Endothelial cell of umbilical vein (primary cell): ENCODE results near the gene ABCD3. TPM values are rescaled to one million over a fixed set of nuclear protein-coding genes. Genes with fewer than 3 reads are reported as not detected.

ENCODE experiments used
- BruUV-seq: library from RNA; stranded (reverse); fragments of 400-500 nt; replicated peaks from 2 replicates; lab custom pipeline; 2021; lab: Mats Ljungman, UMichigan
- CTCF ChIA-PET: fragments of 300-600, 350-600 bp; sonication (Branson Sonifier 250); formaldehyde crosslinking; loops from one replicate; lab custom pipeline; 2021; ENCODE audit warnings: antibody characterized with exemption, inconsistent platforms; lab: Charles Lee
- POLR2A ChIA-PET: fragments of 300-600, 350-600 bp; sonication (Branson Sonifier 250); formaldehyde crosslinking; loops from one replicate; lab custom pipeline; 2021; ENCODE audit warnings: antibody characterized with exemption, inconsistent platforms; lab: Charles Lee
- DNase-seq: peaks from one replicate; pipeline ENCODE4 v3.0.0-alpha.2; 2011; ENCODE audit warnings: low read depth, low spot score
- FAIRE-seq: peaks from 2 replicates; lab custom pipeline; 2011; peaks lifted over from hg19 to GRCh38; lab: Jason Lieb, UNC
- H2AFZ ChIP-seq: 2 replicates; pipeline ENCODE4 v1.6.0; 2012; ENCODE audit warnings: low read depth, low read length, control low read depth, inconsistent platforms
- H3K27ac ChIP-seq: 2 replicates; pipeline ENCODE4 v1.5.1; 2011; ENCODE audit warnings: low read depth, mild to moderate bottlenecking, control low read depth, low read length, moderate library complexity; ENCODE audit not compliant: insufficient read depth
- H3K27me3 ChIP-seq, 2 experiments: 2 replicates each; pipeline versions ENCODE4 v1.6.0 to v1.6.1; 2011; ENCODE audit warnings: low read length in 2 of 2, mixed read lengths in 1 of 2; ENCODE audit not compliant: control insufficient read depth in 2 of 2, insufficient read depth in 2 of 2
- H3K36me3 ChIP-seq, 2 experiments: 2 replicates in 1 of 2; 3 replicates in 1 of 2; pipeline ENCODE4 v1.5.1; 2011; ENCODE audit warnings: low read length in 2 of 2, mild to moderate bottlenecking in 1 of 2, moderate library complexity in 1 of 2; ENCODE audit not compliant: control insufficient read depth in 2 of 2, insufficient read depth in 2 of 2; ENCODE audit errors: extremely low read depth in 1 of 2
- H3K4me1 ChIP-seq: 3 replicates; pipeline ENCODE4 v1.5.1; 2011; ENCODE audit warnings: mild to moderate bottlenecking, low read length; ENCODE audit not compliant: control insufficient read depth, insufficient read depth; ENCODE audit errors: extremely low read depth
- H3K4me2 ChIP-seq: 2 replicates; pipeline ENCODE4 v1.6.1; 2011; ENCODE audit warnings: low read length, control low read depth, mixed read lengths; ENCODE audit not compliant: insufficient read depth
- H3K4me3 ChIP-seq, 3 experiments: fragments of 200-600 bp in 1 of 3; sonication (generic), shearing (Covaris generic) in 1 of 3; replicated peaks in 1 of 3; 2 replicates each; pipeline ENCODE4 v1.5.1; 2011 to 2016; ENCODE audit warnings: control low read depth in 3 of 3, low read length in 3 of 3, mild to moderate bottlenecking in 2 of 3, inconsistent platforms in 1 of 3, low read depth in 1 of 3, moderate library complexity in 1 of 3; ENCODE audit not compliant: insufficient read depth in 1 of 3
- H3K79me2 ChIP-seq: 2 replicates; pipeline ENCODE4 v1.6.0; 2012; ENCODE audit warnings: low read length, inconsistent platforms; ENCODE audit not compliant: control insufficient read depth, insufficient read depth
- H3K9ac ChIP-seq: replicated peaks from 2 replicates; pipeline ENCODE3; 2011; ENCODE audit warnings: low read length, control low read depth; ENCODE audit not compliant: insufficient read depth; ENCODE audit errors: extremely low read depth
- H3K9me1 ChIP-seq: replicated peaks from 3 replicates; pipeline ENCODE4 v1.6.0; 2011; ENCODE audit warnings: mild to moderate bottlenecking, low read length; ENCODE audit not compliant: control insufficient read depth, insufficient read depth; ENCODE audit errors: extremely low read depth
- H3K9me3 ChIP-seq: replicated peaks from 2 replicates; pipeline ENCODE4 v1.5.1; 2012; ENCODE audit warnings: low read length, inconsistent platforms; ENCODE audit not compliant: control insufficient read depth, insufficient read depth
- H4K20me1 ChIP-seq: replicated peaks from 2 replicates; pipeline ENCODE3; 2011; ENCODE audit warnings: mild to moderate bottlenecking, low read length; ENCODE audit not compliant: control insufficient read depth, insufficient read depth; ENCODE audit errors: extremely low read depth
- EZH2 ChIP-seq: IDR thresholded peaks from 2 replicates; pipeline ENCODE4 v1.6.1; 2012; ENCODE audit warnings: borderline replicate concordance, low read depth, mild to moderate bottlenecking, moderate library complexity, low read length, inconsistent platforms; ENCODE audit not compliant: severe bottlenecking
- FOS ChIP-seq: IDR thresholded peaks from 2 replicates; pipeline ENCODE4 v1.6.1; 2011; ENCODE audit warnings: mild to moderate bottlenecking, low read length, moderate library complexity, borderline replicate concordance; ENCODE audit not compliant: insufficient read depth
- GATA2 ChIP-seq: IDR thresholded peaks from 2 replicates; pipeline ENCODE4 v1.7.0; 2011; ENCODE audit warnings: low read depth, mild to moderate bottlenecking, moderate library complexity, mixed read lengths, low read length; ENCODE audit not compliant: insufficient read length, insufficient read depth
- MYC ChIP-seq: IDR thresholded peaks from one replicate; pipeline ENCODE4 v1.6.1; 2011; ENCODE audit warnings: mild to moderate bottlenecking, low read depth, low read length
- POLR2A ChIP-seq: IDR thresholded peaks from 2 replicates; pipeline ENCODE4 v1.6.1; 2012; ENCODE audit warnings: low read depth, mild to moderate bottlenecking, control low read depth, low read length
- POLR2AphosphoS5 ChIP-seq: IDR thresholded peaks from 2 replicates; pipeline ENCODE4 v1.6.1; 2012; ENCODE audit warnings: low read depth, mild to moderate bottlenecking, control low read depth, low read length, moderate library complexity; ENCODE audit not compliant: insufficient read depth
- dilution Hi-C: fragments of 300-500 bp; cut with MboI; formaldehyde crosslinking; loops from one replicate; pipeline ENCODE4 v1.15.0; 2019; ENCODE audit warnings: low sequenced_read_pairs; ENCODE audit not compliant: extremely low pct_ligation_motif_present
- intact Hi-C: fragments of 100-400 bp; cut with micrococcal nuclease; formaldehyde crosslinking; loops from one replicate; pipeline ENCODE4 v1.10.0; 2022
- polyA plus RNA-seq, 4 experiments: library from polyadenylated mRNA; depleted of rRNA in 3 of 4; stranded (reverse) in 3 of 4; unstranded in 1 of 4; fragments of >200 nt; gene quantifications; 2 replicates each; pipeline versions ENCODE4 v1.2.1 to v1.2.3, GENCODE V29; 2011 to 2012; ENCODE audit warnings: missing spikeins in 1 of 4
- total RNA-seq: library from RNA; stranded (reverse); gene quantifications from 2 replicates; pipeline ENCODE4 v1.2.3, GENCODE V29; 2021
- TF ChIP-seq, protein P1 (sequence below), 2 donors: IDR thresholded peaks; 1 replicate in 1 of 2; 2 replicates in 1 of 2; pipeline ENCODE4 v1.5.1; 2011; ENCODE audit warnings: low read length in 2 of 2, mild to moderate bottlenecking in 2 of 2, moderate library complexity in 2 of 2, control low read depth in 1 of 2, inconsistent platforms in 1 of 2, low read depth in 1 of 2; ENCODE audit not compliant: insufficient read depth in 1 of 2; ENCODE audit errors: extremely low read depth in 1 of 2
- TF ChIP-seq, protein P2 (sequence below): IDR thresholded peaks from 2 replicates; pipeline ENCODE4 v1.6.1; 2011; ENCODE audit not compliant: insufficient read depth, insufficient read length

The ABCD3 gene
- total and polyA plus RNA-seq, 2 donors (not counting 3 experiments of a cell fraction or from before 2014, with no cell fraction given), result 6.3 to 31.6 TPM

GRCh38 chr1:94519351-94519750 is 101.2 kb downstream of the ABCD3 start:
- Histone ChIP-seq H3K27me3 (no peaks in the 10 kb centered on the region), H3K36me3 (no peaks in the 10 kb centered on the region), H3K9me3 (no peaks in the 10 kb centered on the region), H3K9ac (no peak overlapping the region), H3K27ac (no peak overlapping the region), H2AFZ (no peak overlapping the region), H4K20me1 (no peaks in the 10 kb centered on the region), H3K79me2 (no peaks in the 10 kb centered on the region), H3K4me2 (no peak overlapping the region), H3K9me1 (no peaks in the 10 kb centered on the region), H3K4me3 (no peak overlapping the region), H3K4me1 (no peaks in the 10 kb centered on the region)
- BruUV-seq, result no TSS peak
- intact Hi-C loops (no loop called here), dilution Hi-C loops (no loop called here)
- CTCF ChIA-PET, result interaction anchor here (3.7 to 6.3 kb wide), 3 partner anchors 286 to 524 kb away, joined by 12 to 104 read pairs (median 20); no protein-coding TSS in a partner anchor
- FAIRE-seq (no peak), DNase-seq (no peak)
- POLR2A ChIA-PET, result no interaction called here
- TF ChIP-seq, protein P1, sequence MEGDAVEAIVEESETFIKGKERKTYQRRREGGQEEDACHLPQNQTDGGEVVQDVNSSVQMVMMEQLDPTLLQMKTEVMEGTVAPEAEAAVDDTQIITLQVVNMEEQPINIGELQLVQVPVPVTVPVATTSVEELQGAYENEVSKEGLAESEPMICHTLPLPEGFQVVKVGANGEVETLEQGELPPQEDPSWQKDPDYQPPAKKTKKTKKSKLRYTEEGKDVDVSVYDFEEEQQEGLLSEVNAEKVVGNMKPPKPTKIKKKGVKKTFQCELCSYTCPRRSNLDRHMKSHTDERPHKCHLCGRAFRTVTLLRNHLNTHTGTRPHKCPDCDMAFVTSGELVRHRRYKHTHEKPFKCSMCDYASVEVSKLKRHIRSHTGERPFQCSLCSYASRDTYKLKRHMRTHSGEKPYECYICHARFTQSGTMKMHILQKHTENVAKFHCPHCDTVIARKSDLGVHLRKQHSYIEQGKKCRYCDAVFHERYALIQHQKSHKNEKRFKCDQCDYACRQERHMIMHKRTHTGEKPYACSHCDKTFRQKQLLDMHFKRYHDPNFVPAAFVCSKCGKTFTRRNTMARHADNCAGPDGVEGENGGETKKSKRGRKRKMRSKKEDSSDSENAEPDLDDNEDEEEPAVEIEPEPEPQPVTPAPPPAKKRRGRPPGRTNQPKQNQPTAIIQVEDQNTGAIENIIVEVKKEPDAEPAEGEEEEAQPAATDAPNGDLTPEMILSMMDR (IDR thresholded peaks at IDR 0.05; ENCODE audit: extremely low read depth in 1 of 2, insufficient read depth in 1 of 2, low read depth in 1 of 2, low read length in 2 of 2), result no peak
- TF ChIP-seq POLR2A, result no peak
- no peak for TF ChIP-seq POLR2AphosphoS5
- TF ChIP-seq EZH2, result no peak
- TF ChIP-seq FOS, result no peak
- TF ChIP-seq GATA2, result no peak
- TF ChIP-seq, protein P2, sequence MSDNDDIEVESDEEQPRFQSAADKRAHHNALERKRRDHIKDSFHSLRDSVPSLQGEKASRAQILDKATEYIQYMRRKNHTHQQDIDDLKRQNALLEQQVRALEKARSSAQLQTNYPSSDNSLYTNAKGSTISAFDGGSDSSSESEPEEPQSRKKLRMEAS, result no peak
- no peak for TF ChIP-seq MYC
